Omental fat pad (tissue), 4 donors: ENCODE data around the gene KMO. TPM values are rescaled to one million over a fixed set of nuclear protein-coding genes. Genes with fewer than 3 reads are reported as not detected.

ENCODE experiments used
- ATAC-seq: fragments of 150-250 bp; one replicate; pipeline ENCODE4 v1.9.1; 2016; ENCODE audit warnings: mild to moderate bottlenecking, moderate library complexity; ENCODE audit not compliant: low FRiP score
- DNase-seq: peaks from one replicate; pipeline ENCODE4 v3.0.0-alpha.2; 2019; ENCODE audit warnings: low spot score
- total RNA-seq, 4 donors: library from RNA; depleted of rRNA; stranded (reverse); fragments of >200 nt; gene quantifications; one replicate each; pipeline ENCODE4 v1.1.0, GENCODE V29; 2016
- TF ChIP-seq, protein P1 (sequence below), 3 donors: fragments of 450-650 bp; IDR thresholded peaks; one replicate each; pipeline ENCODE4 v1.5.1; 2016 to 2017; ENCODE audit warnings: antibody characterized with exemption in 3 of 3, mild to moderate bottlenecking in 3 of 3, moderate library complexity in 2 of 3

Gene KMO
- total RNA-seq, 4 donors from 2014 or later, result 1.3 to 4.4 (median 2.5) TPM

DNA sequence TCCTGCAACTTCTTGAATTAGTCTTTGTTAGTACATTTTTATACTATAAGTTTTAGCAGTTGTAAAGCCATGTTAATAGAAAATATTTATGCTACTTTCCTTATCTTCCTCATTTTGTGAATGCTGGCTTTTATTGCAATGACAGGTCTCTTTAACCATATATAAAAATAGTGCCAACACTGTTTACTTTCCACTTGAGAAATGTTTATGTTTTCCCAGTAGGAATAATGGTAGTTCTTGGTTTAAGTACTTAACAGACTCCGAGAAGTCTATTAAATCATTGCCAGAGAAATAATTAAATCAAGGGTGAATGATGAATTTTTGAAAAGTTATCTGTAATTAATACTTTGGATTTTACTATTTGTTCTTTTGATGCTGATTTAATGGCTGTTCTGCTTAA is 98.3 kb downstream of the KMO start:
- ATAC-seq, result no peak
- TF ChIP-seq, protein P1, sequence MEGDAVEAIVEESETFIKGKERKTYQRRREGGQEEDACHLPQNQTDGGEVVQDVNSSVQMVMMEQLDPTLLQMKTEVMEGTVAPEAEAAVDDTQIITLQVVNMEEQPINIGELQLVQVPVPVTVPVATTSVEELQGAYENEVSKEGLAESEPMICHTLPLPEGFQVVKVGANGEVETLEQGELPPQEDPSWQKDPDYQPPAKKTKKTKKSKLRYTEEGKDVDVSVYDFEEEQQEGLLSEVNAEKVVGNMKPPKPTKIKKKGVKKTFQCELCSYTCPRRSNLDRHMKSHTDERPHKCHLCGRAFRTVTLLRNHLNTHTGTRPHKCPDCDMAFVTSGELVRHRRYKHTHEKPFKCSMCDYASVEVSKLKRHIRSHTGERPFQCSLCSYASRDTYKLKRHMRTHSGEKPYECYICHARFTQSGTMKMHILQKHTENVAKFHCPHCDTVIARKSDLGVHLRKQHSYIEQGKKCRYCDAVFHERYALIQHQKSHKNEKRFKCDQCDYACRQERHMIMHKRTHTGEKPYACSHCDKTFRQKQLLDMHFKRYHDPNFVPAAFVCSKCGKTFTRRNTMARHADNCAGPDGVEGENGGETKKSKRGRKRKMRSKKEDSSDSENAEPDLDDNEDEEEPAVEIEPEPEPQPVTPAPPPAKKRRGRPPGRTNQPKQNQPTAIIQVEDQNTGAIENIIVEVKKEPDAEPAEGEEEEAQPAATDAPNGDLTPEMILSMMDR (IDR thresholded peaks at IDR 0.05), result no peak

DNA sequence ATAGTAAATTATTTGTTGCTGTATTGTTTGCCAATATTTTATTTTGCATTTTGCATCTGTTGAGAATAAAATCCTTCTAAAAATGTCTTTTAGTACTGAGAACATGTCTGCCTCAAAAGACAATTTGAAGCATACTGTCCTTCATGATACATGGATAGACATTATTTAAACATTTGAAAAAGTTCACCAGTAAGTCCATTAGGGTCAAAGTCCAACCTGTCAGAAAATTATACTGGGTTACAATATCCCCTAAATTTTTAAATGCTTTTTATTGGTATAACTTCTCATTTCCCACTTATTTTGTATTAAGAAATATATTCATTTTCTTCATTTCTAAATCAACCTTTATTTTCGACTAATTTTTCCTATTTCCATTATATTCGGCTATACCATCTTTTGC is 98.7 kb downstream of the KMO start:
- no peak for DNase-seq
- TF ChIP-seq, protein P1 (IDR thresholded peaks at IDR 0.05), result no peak

More for the DNA sequence above, 98.3 kb downstream of the KMO start:
- no peak for DNase-seq

DNA sequence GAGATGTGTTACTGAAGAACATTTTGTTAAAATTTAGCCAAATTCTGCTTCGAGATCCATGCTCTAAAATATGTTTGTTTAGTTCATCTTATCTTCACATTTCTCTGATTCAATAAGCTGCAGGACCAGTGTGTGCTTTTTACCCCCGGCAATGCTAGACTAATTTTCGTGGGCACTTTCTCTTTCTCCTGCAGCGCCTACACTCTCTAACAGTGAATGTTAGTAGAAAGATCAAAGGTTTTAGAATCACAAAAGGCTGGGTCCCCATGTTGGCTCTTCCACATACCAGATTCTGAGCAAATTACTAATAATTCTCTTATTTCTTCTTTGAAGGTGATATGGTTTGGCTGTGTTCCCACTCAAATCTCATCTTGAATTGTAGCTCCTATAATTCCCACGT is 99.5 kb downstream of the KMO start:
- DNase-seq (no peak), ATAC-seq (no peak)
- TF ChIP-seq, protein P1 (IDR thresholded peaks at IDR 0.05), result no peak

More for the DNA sequence above, 98.7 kb downstream of the KMO start:
- ATAC-seq, result no peak

DNA sequence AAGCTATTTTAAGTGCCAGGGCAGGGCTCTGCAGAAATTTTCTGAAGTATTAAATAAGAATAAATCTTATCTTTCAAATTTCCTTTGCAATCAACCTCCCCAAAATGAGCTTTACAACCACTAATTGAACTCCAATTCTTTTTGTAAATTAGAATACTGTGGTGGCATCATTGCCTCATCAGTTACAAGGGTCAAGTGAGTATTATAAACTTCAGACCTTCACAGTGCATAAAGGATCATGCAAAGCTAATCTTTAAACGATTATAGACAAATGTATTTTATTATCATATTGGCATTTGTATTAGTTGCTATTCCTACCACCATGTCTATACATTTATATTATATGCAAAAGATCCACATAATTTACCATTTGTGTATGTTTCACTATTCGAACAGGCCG is 100.8 kb downstream of the KMO start:
- DNase-seq, result no peak
- TF ChIP-seq, protein P1 (IDR thresholded peaks at IDR 0.05), result no peak
- no peak for ATAC-seq

DNA sequence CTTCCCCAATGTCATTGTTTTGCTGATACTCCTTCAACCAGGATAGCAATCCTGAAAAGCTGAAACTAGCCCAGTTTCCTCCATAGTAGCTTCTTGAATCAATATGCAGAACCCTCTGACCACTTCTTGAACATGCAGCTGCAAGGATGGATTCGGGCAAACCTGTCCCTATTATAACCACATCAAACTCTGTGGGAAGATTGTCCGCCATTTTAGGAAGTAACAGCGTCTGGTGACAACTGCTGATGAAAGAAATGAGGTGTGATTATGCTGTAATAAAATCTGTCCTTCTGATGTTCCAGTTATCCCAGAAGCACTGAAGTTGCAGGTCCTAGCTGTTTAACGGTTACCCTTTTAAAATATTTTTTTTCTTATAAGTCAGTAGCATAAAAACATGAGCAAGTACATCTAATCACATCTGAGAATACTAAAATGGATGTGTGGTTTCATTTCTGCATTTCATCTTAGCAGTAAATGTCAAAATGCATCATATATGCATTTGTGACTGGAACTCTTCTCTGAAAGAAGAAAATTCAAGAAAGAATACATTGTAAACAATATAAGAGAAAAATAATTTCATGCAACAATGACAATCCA is 103.5 kb downstream of the KMO start:
- no peak for ATAC-seq
- TF ChIP-seq, protein P1 (IDR thresholded peaks at IDR 0.05), result no peak
- DNase-seq, result no peak

DNA sequence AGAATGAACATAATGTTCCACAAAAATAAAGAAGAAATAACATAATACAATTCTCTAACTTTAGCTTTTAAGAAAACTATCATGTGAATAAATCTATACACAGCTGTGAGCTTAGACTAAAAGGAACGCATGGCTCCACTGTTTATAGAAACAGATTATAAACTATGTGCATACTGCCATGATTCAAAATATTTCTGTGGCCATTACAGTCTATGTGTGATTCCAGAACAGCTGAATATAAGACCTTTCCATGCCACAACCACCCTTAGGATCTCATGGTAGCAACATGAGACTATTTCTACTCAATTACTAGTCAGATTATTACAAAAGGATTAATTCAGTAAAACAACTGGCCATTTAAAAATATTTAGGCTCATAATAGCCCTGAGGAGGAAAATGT is 104.1 kb downstream of the KMO start:
- TF ChIP-seq, protein P1 (IDR thresholded peaks at IDR 0.05), result no peak
- DNase-seq (no peak), ATAC-seq (no peak)

DNA sequence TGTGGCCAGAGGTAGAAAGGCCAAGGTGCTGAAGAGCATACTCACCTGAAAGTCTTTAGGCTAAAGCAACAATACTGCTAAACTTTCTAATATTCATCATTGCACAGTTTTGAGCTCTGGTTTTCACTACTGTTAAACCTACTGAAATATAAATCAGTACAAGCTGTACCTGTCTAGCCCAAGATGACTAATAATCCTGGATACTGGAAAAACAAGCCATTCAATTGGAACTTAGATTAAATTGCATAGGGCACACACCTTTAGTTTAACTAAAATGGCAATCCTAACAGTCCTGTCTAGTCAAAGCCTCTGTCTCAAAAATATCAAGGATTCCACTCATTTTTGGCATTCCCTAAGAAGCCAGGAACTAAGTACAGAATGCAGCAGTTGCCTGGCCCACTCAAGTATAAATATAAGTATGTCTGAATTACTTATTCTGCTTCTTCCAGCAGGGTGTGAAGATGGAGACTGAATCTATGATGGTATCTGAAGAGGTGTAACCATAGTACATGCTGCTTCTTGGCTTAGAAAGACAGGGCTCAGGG is 104.9 kb downstream of the KMO start:
- DNase-seq (no peak), ATAC-seq (no peak)
- TF ChIP-seq, protein P1 (IDR thresholded peaks at IDR 0.05), result no peak
